GM19043 (cell line): ENCODE results near the gene NPAS3.

ENCODE experiments used
- ATAC-seq: cut with Tn5 transposase; IDR thresholded peaks from one replicate; pipeline ENCODE4 v1.9.1; 2021; ENCODE audit warnings: low read depth; ENCODE audit not compliant: unreplicated experiment

NPAS3 gene

DNA sequence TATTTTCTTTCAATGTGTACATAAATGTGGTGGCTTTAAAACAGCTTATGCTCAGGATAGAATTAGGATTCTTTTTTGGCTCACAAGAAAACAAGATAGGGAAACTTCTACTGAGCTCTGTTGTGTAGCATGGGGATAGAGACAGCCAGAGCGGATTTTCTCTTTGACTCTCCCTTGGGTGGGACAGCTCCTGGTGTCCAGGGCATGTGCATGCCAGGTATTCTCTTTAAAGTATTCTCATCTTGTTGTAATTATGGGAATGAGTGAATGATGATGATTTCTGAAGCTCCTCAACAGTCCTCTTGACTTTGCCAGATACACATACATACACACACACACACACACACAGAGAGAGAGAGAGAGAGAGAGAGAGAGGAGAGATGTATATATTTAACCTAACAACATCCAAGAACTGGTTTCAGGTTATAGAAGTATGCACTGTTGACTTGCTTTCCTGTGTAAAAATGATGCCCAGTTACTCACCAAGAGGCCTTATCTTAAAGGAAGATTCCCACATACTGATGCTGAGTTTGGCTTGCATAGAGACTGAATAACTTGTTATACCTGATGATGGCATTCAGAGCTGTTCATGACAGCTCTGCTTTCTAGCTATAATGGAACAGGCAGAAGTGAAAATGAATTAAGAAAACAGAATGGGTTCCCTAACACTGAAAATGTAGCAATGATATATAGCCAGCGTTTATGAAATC is 624.7 kb downstream of the NPAS3 start:
- ATAC-seq, result no peak

DNA sequence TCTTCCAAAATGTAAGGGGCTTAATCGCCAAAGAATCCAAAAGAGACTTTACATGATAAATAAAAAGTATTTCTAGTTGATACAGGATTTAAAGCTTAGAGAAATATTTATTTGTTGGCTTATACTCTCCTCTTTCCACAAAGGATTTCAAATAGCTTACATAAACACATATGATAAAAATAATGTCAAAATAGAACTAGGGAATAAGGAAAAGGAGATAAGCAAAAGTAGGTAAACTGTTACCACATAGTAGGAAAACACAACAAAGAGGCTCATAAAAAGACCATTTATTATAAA is 625.2 kb downstream of the NPAS3 start:
- ATAC-seq, result no peak

DNA sequence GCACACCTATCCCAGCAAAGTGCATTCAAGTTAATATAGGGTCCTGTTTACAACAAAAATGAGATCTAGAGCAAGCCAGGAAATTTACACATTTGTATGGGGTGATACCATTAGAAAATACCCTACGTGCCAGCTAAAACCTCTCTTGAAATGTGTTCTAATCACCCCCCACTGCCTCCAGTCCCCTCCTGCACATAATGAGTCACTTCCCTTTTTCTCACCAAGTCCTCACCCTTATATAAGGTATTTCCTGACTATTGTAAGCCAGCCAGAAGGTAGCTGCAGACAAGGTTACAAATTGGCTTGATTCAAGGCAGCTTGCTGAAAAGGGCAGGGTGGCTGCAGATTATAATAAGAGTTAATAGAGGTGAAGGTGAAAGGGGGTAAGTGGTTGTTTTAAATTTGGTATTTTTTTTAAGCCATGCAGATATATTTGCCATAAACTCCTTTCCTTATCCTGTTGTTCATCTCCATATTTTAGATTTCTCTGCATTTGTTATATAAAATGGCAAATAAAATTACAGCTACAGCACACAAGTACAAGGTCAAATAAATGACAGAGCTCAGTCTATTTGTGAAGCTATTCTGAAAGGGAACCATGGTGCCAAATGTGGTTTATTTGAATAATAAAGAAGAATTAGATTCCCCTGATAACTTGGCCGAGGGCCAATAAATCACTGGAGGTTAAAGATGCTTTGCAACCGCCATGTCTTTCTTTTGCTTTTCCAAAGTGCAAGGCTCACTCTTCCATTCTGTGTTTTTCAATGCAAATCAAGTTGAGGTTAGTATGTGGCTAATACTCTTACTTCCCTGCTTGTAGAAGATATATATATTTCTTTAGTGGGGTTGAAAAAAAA is 626.3 kb downstream of the NPAS3 start:
- ATAC-seq, result peak; percentile 93

DNA sequence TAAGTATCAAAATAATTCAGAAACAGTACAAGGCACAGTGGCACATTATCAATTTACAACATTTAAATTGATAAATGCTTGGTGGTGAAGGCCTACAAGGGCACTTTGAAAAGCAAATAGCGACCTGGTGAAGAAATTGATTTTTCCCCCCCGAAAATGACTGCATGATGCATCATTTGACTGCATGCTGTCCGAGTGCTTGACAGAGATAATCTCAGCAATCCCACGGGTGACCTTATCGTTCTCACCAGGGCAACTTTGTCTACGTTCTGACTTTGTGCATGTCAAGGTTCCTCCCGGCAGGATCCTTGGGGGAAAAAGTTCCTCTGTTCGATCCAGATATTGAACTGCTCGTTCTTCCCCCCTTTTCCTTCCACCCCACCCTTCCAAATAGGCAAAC is 627.4 kb downstream of the NPAS3 start:
- ATAC-seq, result no peak

DNA sequence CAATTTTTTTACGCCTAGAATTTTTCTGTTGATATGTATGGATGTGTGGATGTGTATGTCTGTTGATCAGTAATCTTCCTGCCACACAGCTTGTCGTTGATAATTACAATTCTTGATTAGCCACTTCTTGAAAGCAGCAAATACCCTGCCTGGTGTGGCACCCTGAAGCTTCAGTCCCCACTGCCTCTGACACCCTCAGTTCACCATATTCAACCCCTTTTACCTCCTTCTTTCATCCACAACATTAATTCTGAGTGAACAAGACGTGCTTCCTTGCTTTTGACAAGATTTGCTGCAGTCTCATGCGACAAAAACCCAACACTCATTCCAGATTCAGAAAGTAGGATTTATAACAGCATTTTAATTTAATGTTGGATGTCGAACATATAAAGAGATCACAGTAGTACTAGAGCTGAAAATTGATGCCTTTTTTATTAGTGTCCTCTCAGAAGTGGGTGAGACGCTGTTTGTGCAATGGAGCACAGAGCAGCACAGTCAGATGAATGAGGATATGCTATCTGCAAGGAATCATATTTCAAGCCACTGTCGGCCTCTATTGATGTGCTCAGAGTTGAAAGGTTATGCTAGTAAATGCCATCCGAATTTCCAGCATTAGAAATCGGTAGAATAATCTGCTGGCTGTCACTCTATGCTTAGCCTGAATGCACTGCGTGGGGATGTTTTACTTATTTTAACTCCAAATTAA is 628.5 kb downstream of the NPAS3 start:
- no peak for ATAC-seq

DNA sequence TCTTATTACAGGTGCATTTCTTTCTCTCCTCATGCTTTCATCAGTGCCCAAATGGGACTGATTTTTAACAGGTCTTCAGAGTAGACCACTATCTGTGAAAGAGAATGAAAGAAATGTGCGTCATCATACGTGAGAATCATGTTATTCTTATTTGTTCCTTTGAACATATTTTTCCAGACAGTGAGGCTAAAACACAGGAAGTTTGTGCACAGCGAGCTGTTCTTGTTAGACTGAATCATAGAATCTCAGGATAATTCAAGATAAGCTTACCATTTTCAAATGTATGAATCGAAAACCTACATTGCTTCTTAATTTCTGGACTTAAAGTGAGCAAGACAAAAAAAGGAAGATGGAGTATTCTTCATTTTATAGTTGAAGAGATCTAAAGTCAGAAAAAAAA is 629.1 kb downstream of the NPAS3 start:
- no peak for ATAC-seq

DNA sequence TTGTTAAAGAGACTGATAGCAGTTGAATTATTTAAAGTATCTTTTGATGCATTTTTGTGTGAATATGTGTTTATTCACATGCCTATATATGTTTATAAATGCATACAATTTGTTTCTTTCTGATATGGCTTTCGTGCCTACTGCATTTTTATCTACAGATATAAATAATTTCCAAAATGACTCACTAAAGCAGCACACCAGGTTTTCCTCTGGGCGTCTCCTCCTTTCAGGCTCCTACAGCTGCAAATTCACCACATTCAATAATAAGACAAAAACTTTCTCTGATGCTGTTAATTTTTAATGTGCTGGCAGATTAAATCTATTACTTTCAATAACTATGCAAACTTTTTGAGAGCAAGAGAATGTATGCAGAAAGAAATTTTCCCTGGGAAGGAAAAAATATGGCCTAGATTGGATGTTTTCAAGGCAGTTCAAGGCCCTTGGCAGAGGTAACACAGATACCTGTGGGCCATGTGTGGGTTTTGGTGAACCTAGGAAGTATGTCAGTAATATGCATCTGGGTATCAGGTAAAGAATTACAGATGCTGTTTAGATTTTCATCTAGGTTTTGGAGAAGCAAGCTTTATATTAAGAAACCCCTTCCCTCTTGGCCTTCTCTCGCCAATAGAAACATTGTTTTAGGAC is 630.4 kb downstream of the NPAS3 start:
- ATAC-seq, result no peak

DNA sequence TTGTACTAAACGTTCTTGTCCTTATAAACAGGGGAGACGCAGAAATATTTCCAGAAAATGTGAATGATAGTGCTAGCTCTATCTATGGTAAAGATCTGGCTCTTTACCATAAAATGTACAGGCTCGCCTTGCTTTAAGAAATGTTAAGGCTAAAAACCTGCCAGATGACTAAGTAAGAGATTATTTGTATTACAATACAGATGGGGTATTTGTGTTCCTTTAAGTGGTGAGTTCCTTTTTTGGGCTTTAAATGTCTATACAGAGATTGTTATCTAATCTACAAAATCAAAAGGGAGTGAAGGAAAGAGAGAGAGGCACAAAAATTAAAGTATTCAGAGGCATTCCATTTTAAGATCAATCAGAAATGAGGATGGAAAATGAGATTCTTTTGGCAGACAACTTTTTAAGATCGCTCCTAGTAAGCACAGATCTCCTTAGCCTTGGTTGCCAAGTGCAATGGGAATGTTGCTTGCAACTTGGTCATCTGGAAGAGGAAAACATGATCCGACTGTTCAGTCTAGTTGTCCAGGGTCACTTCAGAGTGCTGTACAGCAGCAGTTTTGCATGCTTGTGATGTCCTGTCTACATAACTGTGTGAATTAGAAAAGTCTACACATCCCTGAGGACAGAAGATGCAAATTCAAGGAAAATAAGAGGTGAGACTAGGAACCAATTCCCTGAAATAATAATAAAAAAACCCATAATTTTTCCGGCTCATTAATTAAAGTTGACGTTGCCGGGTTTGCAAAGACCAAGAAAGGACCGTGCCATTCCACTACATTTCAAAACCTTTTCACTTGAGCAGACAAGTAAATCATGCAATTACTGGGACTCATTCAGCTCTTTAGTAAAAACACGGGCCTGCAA is 631.4 kb downstream of the NPAS3 start:
- ATAC-seq, result no peak

DNA sequence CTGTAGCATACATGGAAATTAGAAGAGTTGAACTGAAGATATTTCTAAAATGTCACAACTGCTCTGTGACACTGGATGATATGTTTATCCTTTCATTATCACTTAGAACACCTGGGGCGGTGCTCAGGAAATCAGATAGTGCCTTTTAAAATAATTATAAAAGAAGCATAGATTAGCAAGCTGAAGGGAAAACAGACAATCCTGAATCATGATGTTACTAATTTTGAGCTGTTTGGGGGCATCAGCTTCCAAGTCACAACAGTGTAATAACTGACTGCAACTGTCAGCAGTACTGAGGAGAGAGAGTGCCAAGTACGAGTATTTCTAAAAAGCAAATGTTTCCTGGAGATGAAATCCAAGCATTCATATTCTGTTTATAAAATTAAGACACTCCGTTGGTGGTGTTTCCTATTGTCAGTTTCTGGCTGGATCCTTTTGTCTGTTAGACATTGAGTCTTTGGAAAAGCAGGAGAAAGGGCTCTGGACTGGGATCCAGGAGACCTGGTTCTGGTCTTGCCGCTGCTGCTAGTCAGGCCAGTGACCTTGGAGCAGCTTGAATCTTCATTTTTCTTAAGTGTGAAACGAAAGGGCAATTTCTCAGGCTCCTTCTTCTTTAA is 632.1 kb downstream of the NPAS3 start:
- ATAC-seq, result no peak

DNA sequence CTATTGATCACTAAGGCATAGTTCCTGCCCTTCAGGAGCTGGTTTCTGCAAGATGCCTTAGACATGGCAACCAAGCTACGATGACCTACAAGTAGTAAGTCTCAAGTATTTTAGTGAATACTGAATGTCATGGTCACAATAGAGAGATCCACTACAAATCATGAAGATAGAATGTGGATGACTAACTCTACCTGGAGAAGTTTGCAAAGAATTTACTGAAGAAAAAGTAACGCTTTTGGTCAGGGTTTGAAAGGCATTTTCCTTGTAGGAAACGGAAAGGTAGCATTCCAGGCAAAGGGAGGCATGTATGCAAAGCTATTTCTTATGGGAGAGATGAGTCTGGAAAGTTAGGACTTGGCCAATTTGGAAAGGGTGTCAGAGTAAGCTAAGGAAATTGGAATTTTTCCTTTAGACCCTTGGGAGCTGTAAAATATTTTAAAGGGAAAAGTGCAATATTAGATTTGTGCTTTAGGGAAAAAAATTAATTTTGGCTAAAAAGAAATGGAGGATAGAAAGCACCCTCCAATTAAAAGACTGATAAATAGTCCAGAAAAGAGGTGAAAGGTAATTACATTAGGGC is 634.7 kb downstream of the NPAS3 start:
- ATAC-seq, result no peak

DNA sequence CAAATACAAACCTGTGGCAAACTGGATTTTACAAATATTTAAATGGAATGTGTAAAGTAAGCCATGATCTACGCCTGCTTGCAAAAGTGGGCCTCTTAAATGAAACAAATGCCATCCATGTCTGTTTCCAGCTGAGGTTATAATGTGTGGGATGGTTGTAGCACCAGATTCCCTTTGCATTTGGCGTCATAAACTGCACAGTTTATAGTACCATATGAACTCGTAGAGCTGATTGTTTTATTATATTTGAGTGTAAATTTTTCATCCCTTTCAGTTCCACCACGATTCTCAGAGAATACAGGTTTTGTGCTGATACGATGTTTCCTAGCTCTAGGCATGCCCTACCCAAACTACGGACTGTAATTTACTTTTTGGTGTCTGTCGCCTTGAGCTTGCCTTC is 637.3 kb downstream of the NPAS3 start:
- ATAC-seq, result no peak

DNA sequence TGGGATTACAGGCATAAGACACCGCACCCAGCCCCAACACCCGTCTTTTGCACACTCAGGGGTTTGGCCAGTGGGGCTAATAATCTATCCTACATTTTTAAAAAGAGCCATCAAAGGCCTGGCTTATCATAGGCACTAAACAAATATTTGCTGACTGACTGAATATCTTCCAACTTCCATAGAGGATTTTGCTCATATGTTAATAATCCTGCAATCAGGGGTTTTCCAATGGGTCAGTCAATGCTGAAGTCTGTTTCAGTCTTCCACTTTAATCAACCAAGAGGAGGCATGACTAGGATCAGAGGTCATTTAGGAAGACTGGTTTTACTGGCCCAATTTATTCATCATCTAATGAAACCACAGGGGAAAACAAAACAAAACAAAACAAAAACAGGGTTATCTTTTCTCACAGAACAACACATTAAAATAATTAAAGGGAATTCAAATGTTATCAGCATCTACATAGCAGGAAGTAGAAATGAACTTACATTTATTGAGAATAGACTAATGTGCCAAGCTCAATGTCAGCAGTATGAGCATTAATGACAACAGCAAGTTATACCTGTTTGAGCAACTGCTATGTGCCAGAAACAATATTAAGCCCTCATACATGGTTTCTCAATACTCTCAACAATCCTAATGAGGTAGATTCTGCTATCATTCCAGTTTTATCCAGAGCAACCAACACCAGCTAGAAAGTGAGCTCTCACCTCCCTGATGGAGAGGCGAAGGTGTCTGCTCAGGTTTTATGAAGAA is 640.0 kb downstream of the NPAS3 start:
- no peak for ATAC-seq

DNA sequence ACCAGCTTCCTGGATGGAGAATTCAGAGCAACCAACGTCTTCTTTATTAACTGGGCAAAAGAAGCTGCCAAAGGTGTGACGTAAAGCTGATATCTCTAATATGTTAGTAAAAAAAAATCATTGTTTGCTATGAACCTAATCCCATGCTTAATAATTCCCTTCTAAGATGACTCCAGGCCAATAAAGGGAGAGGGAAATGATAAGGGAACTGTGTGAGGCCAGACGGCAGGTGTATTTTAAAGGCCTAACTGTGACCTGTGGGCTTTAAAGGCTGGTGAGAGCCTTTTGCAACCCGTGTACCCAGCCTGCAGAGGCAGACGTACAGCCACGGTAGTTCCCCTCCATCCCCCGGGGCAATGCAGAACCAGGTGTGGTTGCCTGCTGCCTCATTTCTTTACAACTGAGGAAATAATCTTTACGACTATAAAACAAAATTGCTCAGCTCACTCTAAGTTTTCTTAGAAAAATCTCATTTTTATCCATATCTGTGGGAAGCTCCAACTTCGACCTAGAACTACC is 641.6 kb downstream of the NPAS3 start:
- no peak for ATAC-seq

DNA sequence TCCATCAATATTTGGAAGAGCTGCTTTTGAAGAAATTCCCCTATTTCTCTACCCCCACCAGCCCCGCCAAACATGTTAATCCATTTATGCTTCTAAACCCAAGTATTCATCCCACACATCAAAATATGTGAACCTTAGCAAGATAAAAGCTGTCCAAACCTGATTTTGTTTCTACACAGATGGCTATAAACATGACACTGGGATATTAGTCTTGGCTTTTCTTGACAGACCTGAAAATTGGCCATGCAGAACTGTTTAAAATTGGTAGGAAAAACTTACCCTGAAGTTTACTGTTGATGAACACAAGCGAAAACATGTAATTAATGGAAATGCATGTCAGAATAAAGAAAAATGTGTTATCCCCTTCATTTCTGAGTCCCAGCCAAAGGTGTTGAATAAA is 642.2 kb downstream of the NPAS3 start:
- no peak for ATAC-seq

DNA sequence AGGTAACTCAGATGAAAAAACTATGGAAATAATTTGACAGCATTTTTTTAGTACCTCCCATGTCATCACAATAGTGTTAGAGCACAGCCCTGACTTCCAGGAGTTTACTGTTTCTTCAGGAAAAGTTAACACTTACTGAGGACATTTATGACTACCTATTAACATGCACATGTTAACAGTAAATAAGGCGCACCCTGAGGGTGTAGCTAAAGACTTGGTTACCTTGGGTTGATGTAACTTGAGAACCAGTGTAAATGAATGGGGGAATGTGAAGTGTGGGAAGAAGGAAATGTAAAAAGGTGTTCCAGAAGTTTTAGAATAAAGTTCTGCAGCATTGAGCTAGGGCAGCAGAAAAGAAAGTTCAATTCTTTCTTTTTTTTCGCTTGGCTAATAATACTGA is 646.0 kb downstream of the NPAS3 start:
- no peak for ATAC-seq

DNA sequence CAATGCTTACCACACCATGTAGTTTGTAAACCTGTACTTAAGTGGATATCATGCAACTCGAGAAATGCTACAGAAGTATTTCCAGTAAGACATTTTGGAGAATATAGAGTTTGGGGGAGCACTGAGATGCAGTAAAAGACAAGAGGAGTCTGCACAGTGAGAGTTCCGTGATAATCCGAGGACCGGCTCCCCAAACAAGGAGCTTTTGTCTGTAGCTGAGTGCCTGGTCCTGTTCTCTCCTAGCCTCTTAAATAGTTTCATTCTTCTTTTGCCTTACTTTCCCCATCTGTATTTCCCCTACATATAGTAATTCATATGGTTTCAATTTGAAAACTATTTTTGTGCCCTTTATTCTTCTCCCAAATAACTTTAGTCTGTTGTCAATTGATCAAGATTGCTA is 648.1 kb downstream of the NPAS3 start:
- ATAC-seq, result no peak

DNA sequence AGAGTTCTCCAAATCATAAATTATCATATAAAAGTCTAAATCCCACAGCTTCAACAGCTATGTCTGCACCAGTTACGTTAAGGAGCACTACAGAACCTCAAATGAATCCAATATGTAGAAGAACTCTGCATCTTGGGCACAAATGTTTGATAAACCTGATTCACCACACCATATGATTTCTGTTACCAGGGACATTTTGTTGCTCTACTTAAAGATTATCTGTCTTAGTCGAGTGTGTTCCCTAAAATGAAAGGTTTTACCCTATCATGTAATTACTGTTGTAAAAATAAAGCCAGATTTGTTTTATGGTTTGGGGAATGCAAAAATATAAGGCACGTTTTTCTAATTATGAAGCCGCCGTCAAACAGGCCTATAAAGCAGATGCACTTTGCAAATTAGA is 649.1 kb downstream of the NPAS3 start:
- no peak for ATAC-seq

DNA sequence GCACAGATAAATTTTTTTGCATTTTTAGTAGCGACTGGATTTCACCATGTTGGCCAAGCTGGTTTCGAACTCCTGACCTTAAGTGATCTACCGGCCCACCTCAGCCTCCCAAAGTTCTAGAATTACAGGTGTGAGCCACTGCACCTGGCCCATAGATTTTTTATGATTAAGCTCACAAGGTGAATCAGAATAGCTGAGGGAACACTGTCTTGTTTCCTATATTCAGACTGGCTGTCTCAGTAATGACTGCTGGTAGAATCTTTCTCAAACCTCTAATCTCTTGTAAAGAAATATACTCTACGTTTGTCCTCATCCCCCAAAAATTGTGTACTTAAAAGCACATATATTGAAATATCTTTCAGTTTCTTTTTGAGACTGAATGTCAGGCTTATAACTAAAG is 650.1 kb downstream of the NPAS3 start:
- no peak for ATAC-seq

DNA sequence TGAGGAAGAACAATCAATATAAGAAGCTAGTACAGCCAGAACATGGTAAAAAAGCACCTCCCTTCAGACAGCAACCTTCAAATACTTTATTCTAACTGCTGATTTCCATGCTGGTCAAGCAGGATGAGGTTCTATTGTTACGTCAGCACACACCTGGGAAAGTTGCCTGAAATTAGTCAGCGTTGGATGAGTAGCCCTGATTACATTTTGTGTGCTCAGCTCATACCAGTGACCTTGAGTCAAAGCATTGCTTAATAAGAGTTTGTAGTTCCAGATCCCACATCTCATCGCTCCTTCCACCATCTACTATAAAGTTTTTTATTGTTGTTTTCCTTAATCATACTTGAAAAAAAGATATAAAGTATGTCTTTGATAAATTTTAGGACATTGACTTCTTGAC is 650.7 kb downstream of the NPAS3 start:
- no peak for ATAC-seq
